Central memory CD8-positive, alpha-beta T cell (primary cell): ENCODE measurements around the gene CDC42BPB.

Experiments used
- ATAC-seq: fragments of 150-1000 bp; cut with Tn5 transposase; replicated peaks from 2 replicates; pipeline ENCODE4 v1.10.0; 2022; ENCODE audit warnings: mild to moderate bottlenecking, moderate FRiP score, moderate number of reproducible peaks; ENCODE audit not compliant: poor library complexity, severe bottlenecking; ENCODE audit errors: extremely low read depth
- DNase-seq, 2 donors: peaks; one replicate each; pipeline ENCODE4 v3.0.0; 2021; ENCODE audit warnings: low spot score in 2 of 2
- H3K27ac Mint-ChIP-seq: one replicate; pipeline ENCODE4 v1.8.0; 2022; ENCODE audit warnings: low read depth, mild to moderate bottlenecking, moderate library complexity, mixed read lengths
- H3K27me3 Mint-ChIP-seq: one replicate; pipeline ENCODE4 v1.8.0; 2022; ENCODE audit warnings: mixed read lengths
- H3K36me3 Mint-ChIP-seq: one replicate; pipeline ENCODE4 v1.8.0; 2022; ENCODE audit warnings: mild to moderate bottlenecking, moderate library complexity, mixed read lengths; ENCODE audit not compliant: insufficient read depth
- H3K4me1 Mint-ChIP-seq: one replicate; pipeline ENCODE4 v1.8.0; 2022; ENCODE audit warnings: mixed read lengths
- H3K4me3 Mint-ChIP-seq: one replicate; pipeline ENCODE4 v1.8.0; 2022; ENCODE audit warnings: mild to moderate bottlenecking, moderate library complexity, mixed read lengths
- H3K9me3 Mint-ChIP-seq: one replicate; pipeline ENCODE4 v1.8.0; 2022; ENCODE audit warnings: mixed read lengths

Gene CDC42BPB

DNA sequence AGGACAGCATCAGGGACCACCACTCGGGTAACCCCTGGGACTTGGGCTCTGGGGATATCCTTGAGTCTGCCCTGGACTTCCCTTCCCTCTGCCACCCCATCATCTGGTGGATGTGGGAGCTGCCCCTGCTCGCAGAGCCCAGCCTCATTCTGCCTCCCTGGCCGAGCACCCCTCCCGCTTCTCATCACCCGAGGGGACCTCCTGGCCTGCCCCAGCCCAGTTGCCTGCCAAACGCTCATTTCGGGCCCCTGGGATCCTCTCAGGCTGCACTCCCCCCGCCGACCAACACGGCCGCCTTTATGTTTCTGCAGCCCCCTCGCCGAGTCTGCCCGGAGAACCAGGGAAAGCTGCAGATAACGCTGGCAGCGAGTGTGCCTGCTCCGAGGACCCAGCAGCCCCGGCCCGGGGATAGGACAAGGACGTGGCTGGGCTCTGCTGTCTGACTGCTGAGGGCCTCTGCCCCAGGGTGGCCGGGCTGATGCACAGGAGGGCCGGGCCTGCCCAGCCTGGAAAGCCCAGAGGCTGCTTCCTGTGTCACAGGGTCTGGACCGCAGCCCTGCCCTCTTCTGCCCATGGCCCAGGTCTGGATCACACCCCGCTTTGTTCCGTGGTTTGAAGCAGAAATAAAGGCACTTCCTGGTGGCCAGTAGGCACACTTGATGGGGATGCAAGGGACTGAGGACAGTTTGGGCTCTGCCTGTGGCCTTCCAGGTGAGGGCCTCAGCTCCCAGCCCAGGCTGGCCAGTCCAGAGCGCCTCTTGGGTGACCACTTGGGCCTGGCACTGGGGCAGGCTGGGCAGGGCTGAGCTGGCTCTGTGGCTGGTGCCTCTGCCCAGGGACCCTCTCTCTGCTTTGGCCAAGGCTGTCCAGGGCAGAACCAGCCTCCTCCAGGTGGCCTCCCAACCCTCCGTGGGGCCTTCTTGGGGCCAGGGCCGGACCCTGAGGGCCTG lies 32.3 kb upstream of the CDC42BPB start:
- DNase-seq (no peak), ATAC-seq (no peak)
- H3K9me3 Mint-ChIP-seq: no peaks in the 10 kb centered on the region
- no peaks in the 10 kb centered on the region for H3K4me1 Mint-ChIP-seq
- H3K4me3 Mint-ChIP-seq: no peak overlapping the region
- H3K36me3 Mint-ChIP-seq: no peaks in the 10 kb centered on the region
- peaks cover 10% of the 10 kb centered on the region for H3K27me3 Mint-ChIP-seq
- no peak overlapping the region for H3K27ac Mint-ChIP-seq

DNA sequence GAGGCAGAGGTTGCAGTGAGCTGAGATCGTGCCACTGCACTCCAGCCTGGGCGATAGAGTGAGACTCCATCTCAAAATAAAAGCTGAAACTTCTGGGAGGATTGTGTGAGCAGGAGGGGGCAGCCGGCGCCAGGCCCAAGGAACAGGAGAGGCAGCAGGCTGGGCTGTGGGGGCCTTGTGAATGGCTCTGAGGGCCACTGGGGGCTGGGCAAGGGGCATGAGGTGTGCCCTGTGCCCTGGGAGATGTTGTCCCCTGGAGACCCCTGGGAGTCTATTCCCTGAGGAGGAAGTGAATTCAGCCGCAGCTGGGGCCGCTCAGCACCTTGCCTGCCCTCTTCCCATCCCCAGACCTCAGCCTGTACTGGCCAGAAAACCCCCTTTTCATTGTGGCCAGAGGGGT lies 31.6 kb upstream of the CDC42BPB start:
- Mint-ChIP-seq H3K27ac (no peak overlapping the region), H3K36me3 (no peaks in the 10 kb centered on the region), H3K9me3 (no peaks in the 10 kb centered on the region), H3K4me1 (no peaks in the 10 kb centered on the region), H3K4me3 (no peak overlapping the region), H3K27me3 (peaks cover 10% of the 10 kb centered on the region)
- no peak for DNase-seq
- no peak for ATAC-seq

DNA sequence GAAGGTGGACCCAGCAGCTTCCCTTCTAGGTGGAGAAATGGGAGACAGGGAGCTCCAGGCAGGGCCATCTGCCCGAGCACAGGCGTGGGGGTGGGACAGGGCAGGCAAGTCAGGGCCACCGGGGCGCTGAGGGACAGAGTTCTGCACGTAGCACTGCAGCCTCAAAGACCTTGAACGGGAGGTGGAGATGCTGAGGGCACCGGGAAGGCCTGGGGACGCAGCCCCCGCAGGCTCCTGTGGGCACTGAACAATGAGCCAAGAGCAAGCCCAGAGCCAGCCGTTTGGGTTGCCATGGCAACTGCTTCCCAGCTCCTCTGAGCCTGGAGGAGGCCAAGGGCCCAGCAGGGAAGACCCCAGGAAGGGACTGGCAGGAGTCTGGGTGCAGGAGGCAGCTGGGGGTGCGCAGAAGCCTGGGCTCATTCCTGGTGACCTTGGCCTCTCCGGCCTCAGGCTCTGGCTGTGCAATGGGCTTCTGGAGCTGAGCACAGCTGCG lies 30.0 kb upstream of the CDC42BPB start:
- no peak overlapping the region for H3K27ac Mint-ChIP-seq
- no peak overlapping the region for H3K4me3 Mint-ChIP-seq

DNA sequence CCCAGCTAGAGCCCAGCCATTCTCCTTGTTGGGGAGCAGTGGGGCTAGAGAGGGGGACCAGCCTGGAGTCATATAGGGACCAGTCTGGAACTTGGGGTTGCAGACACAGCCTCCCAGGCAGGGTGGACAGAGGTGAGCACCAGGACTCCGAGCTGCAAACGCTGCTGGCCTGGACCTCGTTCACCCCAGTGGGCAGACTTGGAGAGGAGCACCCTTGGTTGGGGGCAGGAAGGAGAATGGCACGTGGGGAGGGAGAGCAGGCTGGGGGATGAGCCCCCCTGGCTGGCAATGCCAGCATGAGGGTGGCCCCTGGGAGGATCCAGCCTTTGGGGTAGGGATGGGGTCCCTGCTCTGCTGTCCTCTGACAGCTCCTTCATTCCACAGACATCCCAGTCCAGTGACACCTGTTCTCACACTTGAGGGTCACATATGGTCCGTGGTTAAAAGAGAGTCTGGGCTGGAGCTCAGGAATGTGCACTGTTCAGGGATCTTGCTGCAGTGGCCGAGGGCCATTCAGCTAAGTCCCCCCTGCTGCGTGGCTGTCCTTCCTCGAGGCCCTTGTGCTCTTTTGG lies 29.5 kb upstream of the CDC42BPB start:
- peaks cover 10% of the 10 kb centered on the region for H3K27me3 Mint-ChIP-seq
- H3K36me3 Mint-ChIP-seq: no peaks in the 10 kb centered on the region
- H3K27ac Mint-ChIP-seq: no peak overlapping the region
- no peak for ATAC-seq
- no peaks in the 10 kb centered on the region for H3K4me1 Mint-ChIP-seq
- DNase-seq: no peak
- no peaks in the 10 kb centered on the region for H3K9me3 Mint-ChIP-seq
- no peak overlapping the region for H3K4me3 Mint-ChIP-seq

More for the DNA sequence above, 30.0 kb upstream of the CDC42BPB start:
- Mint-ChIP-seq H3K27me3 (peaks cover 10% of the 10 kb centered on the region), H3K4me1 (no peaks in the 10 kb centered on the region), H3K9me3 (no peaks in the 10 kb centered on the region), H3K36me3 (no peaks in the 10 kb centered on the region)
- ATAC-seq (no peak), DNase-seq (no peak)

DNA sequence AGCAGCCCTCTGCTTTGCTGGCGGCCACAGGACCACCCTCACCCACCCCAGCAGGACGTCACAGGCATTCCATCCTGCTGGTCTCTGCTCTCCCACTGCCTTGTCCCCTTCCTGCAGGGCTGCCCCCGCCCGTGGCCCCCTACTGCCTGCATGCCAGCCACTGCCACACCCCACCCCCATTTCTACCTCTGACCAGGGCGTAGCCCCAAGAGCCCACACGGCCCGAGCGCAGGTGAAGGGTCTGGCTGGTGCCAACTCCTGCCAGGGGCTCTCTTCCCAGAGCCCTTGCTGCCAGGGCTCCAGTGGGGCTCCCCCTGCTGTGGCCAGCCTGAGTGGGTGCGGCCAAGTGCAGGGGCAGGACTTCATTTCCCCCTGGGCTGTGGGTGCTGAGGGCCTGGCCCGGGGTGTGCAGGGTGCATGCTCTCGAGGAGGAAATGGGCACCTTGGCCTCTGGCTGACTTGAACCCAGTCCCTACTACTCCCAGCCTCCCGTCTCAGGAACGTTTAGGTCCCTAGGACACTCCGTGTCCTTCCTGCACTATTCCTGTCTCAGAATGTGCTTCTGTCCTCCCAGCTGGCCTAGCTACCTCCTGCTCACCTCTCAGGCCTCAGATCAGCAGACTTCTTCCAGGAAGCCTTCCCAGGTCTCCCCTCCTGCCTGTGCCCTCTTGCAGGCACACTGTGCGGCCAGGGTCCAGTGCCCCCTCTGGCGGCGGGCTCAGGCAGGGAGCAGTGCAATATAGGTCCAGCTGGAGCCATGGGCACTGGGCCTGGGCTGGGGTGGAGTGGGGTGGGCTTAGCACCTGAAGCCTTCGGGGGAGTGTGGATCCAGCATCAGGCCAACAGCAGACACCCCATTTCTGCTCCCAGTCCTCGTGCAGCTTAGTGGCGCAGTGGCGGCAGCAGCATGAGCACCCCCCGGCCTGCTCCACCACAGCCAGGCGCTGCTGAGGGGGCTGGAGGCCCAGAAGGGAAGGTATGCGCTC lies 28.1 kb upstream of the CDC42BPB start:
- no peak for DNase-seq
- H3K27ac Mint-ChIP-seq: no peak overlapping the region
- no peaks in the 10 kb centered on the region for H3K4me1 Mint-ChIP-seq
- H3K27me3 Mint-ChIP-seq: peaks cover 10% of the 10 kb centered on the region
- no peak for ATAC-seq
- H3K4me3 Mint-ChIP-seq: no peak overlapping the region
- no peaks in the 10 kb centered on the region for H3K9me3 Mint-ChIP-seq
- H3K36me3 Mint-ChIP-seq: no peaks in the 10 kb centered on the region

DNA sequence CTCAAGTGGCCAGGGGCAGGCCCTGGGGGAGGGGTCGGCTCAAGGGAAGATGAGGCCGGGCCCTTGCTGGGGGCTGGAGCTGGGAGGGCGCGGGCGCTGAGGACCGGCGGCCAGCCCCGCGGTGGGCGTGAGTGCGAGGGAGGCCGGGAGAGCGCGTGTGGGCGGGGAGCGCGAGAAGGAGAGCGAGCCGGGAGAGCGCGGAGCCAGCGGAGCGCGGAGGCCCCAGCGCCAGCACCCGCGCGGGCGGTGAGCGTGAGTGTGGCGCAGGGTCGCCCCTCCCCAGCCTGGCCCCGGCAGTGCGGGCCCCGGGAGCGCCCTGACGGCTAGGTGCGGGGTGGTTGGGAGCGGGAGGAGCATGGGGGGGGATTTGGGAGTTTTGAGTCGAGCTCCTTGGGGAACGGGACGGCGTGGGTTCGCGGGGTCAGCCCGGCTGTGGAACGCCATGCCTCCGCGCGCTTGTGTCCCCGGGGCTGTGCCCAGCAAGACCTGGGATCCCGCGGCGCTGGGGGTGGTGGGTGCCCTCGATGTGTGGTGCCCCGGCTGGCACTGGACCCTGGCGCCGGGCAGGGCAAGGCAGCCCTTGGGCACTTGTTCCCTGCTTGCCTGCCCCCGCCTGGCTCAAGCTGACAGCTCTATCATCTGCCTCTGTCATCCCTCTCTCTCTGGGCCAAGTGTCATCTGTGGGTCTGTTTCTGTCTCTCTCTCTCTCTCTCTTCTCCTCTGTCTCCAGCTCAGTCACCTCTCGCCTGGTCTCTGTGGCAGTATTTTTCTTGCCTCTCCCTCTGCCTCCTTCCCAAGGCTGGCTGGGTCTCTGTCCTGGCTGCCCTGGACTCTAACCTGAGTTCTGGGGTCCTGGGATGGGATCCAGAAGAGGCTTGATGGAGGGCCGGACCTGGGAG lies 26.9 kb upstream of the CDC42BPB start, which contains the start of gene LBHD2:
Gene LBHD2, plus strand, starts transcription at position 190 of the 899 bp plus-strand sequence. CDS start 1,803 bp downstream, outside the sequence.
- Mint-ChIP-seq H3K27ac (no peak within 1 kb of the TSS), H3K4me1 (no peaks in the 10 kb centered on the region), H3K4me3 (no peak within 1 kb of the TSS), H3K9me3 (no peaks in the 10 kb centered on the region), H3K27me3 (peaks cover 10% of the 10 kb centered on the region), H3K36me3 (no peaks in the 10 kb centered on the region)
- no peak for DNase-seq
- ATAC-seq: no peak

DNA sequence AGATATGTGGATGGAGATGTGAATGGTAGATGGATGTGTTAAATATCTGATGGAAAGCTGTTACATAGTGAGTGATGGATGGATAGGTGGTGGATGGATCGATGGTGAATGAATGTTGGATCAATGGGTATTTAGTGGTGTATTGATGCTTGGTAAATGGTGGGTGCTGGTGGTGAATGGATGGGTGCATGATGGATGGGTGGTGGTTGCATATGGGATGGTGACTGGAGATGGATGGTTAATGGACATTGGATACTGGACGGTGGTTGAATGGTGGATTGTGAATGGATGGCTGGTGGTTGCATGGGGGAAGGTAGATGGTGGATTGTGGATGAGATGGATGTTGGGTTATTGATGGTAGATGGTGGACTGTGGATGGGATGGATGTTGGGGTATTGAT lies 24.6 kb upstream of the CDC42BPB start:
- Mint-ChIP-seq H3K27ac (no peak overlapping the region), H3K4me1 (no peaks in the 10 kb centered on the region), H3K9me3 (no peaks in the 10 kb centered on the region), H3K27me3 (peaks cover 6% of the 10 kb centered on the region), H3K36me3 (no peaks in the 10 kb centered on the region), H3K4me3 (no peak overlapping the region)
- DNase-seq (no peak), ATAC-seq (no peak)

DNA sequence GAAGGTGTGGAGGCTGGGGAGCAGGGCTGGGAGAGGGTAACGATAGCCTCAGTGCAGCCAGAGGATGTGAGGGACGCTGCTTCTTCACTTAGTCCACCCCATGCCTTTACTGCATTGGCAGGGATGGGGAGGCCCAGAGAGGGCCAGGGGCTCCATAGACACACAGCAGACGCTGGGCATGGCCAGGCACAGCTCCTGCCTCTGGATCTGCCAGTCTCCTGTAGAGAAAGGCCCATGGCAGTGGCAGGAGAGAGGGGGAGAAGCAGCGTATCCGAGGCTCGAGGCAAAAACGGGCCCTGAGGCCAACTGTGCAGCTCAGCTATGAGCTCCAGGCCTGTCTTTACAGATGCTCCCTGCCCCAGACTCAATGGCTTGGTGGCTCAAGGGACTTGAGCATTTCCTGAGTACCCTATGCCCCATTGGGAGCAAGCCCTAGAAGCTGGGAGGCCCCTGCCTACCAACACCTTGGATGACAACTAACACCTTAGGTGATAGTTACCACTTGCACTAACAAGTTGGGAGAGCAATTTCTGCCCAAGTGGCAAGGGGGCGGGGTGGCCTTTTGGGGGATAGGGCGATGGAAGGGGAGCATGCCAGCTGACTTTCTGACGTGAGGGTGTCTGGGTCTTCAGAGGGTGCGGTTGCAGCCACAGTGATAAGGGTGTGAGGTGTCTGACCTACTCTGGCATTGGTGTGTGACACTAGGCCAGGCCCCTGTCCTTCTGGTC lies 21.7 kb upstream of the CDC42BPB start:
- no peak overlapping the region for H3K4me3 Mint-ChIP-seq
- H3K4me1 Mint-ChIP-seq: no peaks in the 10 kb centered on the region
- no peak overlapping the region for H3K27ac Mint-ChIP-seq
- H3K27me3 Mint-ChIP-seq: no peaks in the 10 kb centered on the region
- DNase-seq: no peak
- no peak for ATAC-seq
- H3K9me3 Mint-ChIP-seq: no peaks in the 10 kb centered on the region
- H3K36me3 Mint-ChIP-seq: no peaks in the 10 kb centered on the region

DNA sequence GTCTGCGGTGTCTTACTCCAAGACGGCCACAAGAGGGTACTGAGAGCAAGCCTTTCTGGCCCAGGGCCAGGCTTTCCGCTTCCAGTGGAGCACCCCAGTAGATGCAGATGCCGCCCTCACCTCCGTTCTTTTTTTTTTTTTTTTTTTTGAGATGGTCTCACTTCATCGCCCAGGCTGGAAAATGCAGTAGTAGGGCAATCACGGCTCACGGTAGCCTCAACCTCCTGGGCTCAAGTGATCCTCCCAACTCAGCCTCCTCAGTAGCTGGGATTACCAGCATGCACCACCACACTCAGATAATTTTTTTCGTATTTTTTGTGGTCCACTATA lies 21.0 kb upstream of the CDC42BPB start:
- Mint-ChIP-seq H3K36me3 (no peaks in the 10 kb centered on the region), H3K4me1 (no peaks in the 10 kb centered on the region), H3K9me3 (no peaks in the 10 kb centered on the region), H3K27me3 (no peaks in the 10 kb centered on the region), H3K27ac (no peak overlapping the region), H3K4me3 (no peak overlapping the region)
- DNase-seq (peak; percentile 47 to 59), ATAC-seq (peak; percentile 77)

DNA sequence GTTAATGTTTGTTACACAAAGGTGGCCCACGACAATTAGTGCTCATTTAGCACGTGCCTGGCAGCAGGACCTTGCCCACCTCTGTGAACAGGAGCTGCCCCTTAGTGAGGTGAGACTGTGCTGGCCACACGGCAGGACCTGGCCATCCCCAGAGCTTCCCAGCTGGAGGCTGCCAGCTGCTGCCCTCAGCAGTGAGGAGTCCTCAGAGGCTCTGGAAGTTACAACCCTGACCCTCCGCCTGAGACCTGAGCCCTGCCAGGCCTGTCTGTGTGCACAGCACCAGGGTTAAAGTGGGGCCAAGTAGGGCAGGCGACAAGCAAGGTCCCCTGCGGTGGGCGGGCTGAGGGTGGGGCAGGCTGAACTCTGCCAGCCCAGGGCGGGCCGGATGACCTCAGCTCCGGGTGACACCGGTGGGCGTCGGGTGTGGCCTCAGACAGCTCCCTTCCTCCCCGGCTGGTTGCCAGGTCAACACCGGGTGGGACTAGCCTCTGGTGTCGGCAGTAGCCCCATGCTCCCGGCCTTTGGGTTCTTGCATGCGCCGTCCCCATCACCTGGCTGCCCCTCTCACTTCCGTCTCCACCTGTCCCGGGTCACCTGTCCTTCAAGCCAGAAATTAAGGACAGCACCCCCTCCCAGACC lies 17.5 kb upstream of the CDC42BPB start:
- Mint-ChIP-seq H3K27me3 (peaks cover 16% of the 10 kb centered on the region), H3K27ac (no peak overlapping the region), H3K4me1 (no peaks in the 10 kb centered on the region), H3K9me3 (no peaks in the 10 kb centered on the region), H3K36me3 (no peaks in the 10 kb centered on the region), H3K4me3 (no peak overlapping the region)
- ATAC-seq (no peak), DNase-seq (no peak)
